ENCODE results near the gene TANGO6. TPM values are rescaled to one million over a fixed set of nuclear protein-coding genes. Genes with fewer than 3 reads are reported as not detected.

Gene TANGO6
- polyA plus RNA-seq, 2 of the 4 experiments (the other 2 are of a cell fraction): 8.1 to 19.5 TPM

GRCh38 chr16:68972013-68972412 lies 128.7 kb downstream of the TANGO6 start:
- peak overlapping the region; percentile 22; the same call in 1 of the 3 replicates for H3K4me2 ChIP-seq
- ChIA-PET CTCF (interaction anchor here (0.5 to 5.0 kb wide), 12 partner anchors 12 to 225 kb away, joined by 3 to 47 read pairs (median 8); partner anchors contain the start of gene HAS3), POLR2A (no interaction called here)
- no peak for TF ChIP-seq CTCF (IDR thresholded peaks at IDR 0.05)
- TF ChIP-seq JUNB (IDR thresholded peaks at IDR 0.05): no peak
- no peak for TF ChIP-seq ZC3H11A (IDR thresholded peaks at IDR 0.05)
- TF ChIP-seq KDM1A (IDR thresholded peaks at IDR 0.05; ENCODE audit: low read depth): no peak
- TF ChIP-seq USF2 (IDR thresholded peaks at IDR 0.05): no peak
- TF ChIP-seq ESRRA (IDR thresholded peaks at IDR 0.05; ENCODE audit: borderline replicate concordance, low read length): no peak
- TF ChIP-seq POLR2A (IDR thresholded peaks at IDR 0.05; ENCODE audit: low read length): no peak
- no peak for TF ChIP-seq POLR2AphosphoS2 (conservative IDR thresholded peaks at IDR 0.05; ENCODE audit: low read length)
- TF ChIP-seq BHLHE40 (IDR thresholded peaks at IDR 0.05; ENCODE audit: low read depth, low read length): no peak
- no peak for TF ChIP-seq MYC (IDR thresholded peaks at IDR 0.05; ENCODE audit: borderline replicate concordance, low read length)
- no peak for TF ChIP-seq EHF (CRISPR knock-in tag; IDR thresholded peaks at IDR 0.05)
- TF ChIP-seq FOSL2 (IDR thresholded peaks at IDR 0.05): no peak
- TF ChIP-seq FOSL2 (CRISPR knock-in tag; IDR thresholded peaks at IDR 0.05): no peak
- TF ChIP-seq EHMT2 (IDR thresholded peaks at IDR 0.05; ENCODE audit: low read depth): no peak
- no peak for TF ChIP-seq JUN (IDR thresholded peaks at IDR 0.05)
- TF ChIP-seq HOXA7 (CRISPR knock-in tag; IDR thresholded peaks at IDR 0.05): no peak
- FAIRE-seq: no peak
- 93% methylated on average over 4 of the region's 4 CpGs for WGBS (ENCODE audit: missing lambda C conversion rate)
- peaks cover 20% of the 10 kb centered on the region for H3K4me1 ChIP-seq
- H3K27ac ChIP-seq: peak overlapping the region; percentile 12 to 62; a peak in 1 of 6 replicates
- no peaks in the 10 kb centered on the region for H3K9me3 ChIP-seq
- no peak for DNase-seq (ENCODE audit: low read depth in 1 of 2, low spot score in 1 of 2)
- no peak overlapping the region for H3K4me3 ChIP-seq
- ATAC-seq: no peak

- peaks cover 20% of the 10 kb centered on the region for H3K4me1 ChIP-seq
- ChIA-PET CTCF (interaction anchor here (0.5 to 5.0 kb wide), 15 partner anchors 10 to 226 kb away, joined by 3 to 47 read pairs (median 5); partner anchors contain the start of gene HAS3), POLR2A (no interaction called here)
- FAIRE-seq (no peak), DNase-seq (ENCODE audit: low read depth in 1 of 2, low spot score in 1 of 2) (peak; percentile 45 to 71), ATAC-seq (peak; percentile 95 to 97)
- H3K4me3 ChIP-seq: no peak overlapping the region
- no peaks in the 10 kb centered on the region for H3K9me3 ChIP-seq
- WGBS (ENCODE audit: missing lambda C conversion rate): 16% methylated on average over 4 of the region's 4 CpGs
- peak overlapping the region; percentile 12 to 62; a peak in 5 of 6 replicates for H3K27ac ChIP-seq
- peak overlapping the region; percentile 22; the same call in 2 of the 3 replicates for H3K4me2 ChIP-seq
- TF ChIP-seq TP53 (CRISPR knock-in tag; IDR thresholded peaks at IDR 0.05): no peak
- TF ChIP-seq CEBPB (IDR thresholded peaks at IDR 0.05): no peak
- no peak for TF ChIP-seq FOSB (CRISPR knock-in tag; IDR thresholded peaks at IDR 0.05)
- no peak for TF ChIP-seq JUNB (IDR thresholded peaks at IDR 0.05)
- TF ChIP-seq ZNF302 (CRISPR knock-in tag; IDR thresholded peaks at IDR 0.05): no peak
- TF ChIP-seq, protein P1, sequence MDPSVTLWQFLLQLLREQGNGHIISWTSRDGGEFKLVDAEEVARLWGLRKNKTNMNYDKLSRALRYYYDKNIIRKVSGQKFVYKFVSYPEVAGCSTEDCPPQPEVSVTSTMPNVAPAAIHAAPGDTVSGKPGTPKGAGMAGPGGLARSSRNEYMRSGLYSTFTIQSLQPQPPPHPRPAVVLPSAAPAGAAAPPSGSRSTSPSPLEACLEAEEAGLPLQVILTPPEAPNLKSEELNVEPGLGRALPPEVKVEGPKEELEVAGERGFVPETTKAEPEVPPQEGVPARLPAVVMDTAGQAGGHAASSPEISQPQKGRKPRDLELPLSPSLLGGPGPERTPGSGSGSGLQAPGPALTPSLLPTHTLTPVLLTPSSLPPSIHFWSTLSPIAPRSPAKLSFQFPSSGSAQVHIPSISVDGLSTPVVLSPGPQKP (IDR thresholded peaks at IDR 0.05; ENCODE audit: low read depth, low read length): no peak
- no peak for TF ChIP-seq ESRRA (IDR thresholded peaks at IDR 0.05; ENCODE audit: borderline replicate concordance, low read length)
- TF ChIP-seq, protein P2, sequence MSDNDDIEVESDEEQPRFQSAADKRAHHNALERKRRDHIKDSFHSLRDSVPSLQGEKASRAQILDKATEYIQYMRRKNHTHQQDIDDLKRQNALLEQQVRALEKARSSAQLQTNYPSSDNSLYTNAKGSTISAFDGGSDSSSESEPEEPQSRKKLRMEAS (IDR thresholded peaks at IDR 0.05): no peak
- peak; percentile 81 for TF ChIP-seq SMC3 (IDR thresholded peaks at IDR 0.05)
- no peak for TF ChIP-seq GATA3 (IDR thresholded peaks at IDR 0.05; ENCODE audit: borderline replicate concordance)
- TF ChIP-seq USF2 (IDR thresholded peaks at IDR 0.05): no peak
- no peak for TF ChIP-seq TFCP2L1 (CRISPR knock-in tag; IDR thresholded peaks at IDR 0.05)
- no peak for TF ChIP-seq HOXB5 (CRISPR knock-in tag; IDR thresholded peaks at IDR 0.05)
- no peak for TF ChIP-seq MAFK (IDR thresholded peaks at IDR 0.05; ENCODE audit: partially characterized antibody)
- TF ChIP-seq, protein P3, sequence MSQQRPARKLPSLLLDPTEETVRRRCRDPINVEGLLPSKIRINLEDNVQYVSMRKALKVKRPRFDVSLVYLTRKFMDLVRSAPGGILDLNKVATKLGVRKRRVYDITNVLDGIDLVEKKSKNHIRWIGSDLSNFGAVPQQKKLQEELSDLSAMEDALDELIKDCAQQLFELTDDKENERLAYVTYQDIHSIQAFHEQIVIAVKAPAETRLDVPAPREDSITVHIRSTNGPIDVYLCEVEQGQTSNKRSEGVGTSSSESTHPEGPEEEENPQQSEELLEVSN (IDR thresholded peaks at IDR 0.05; ENCODE audit: borderline replicate concordance, low read depth): no peak
- peak; percentile 34; the same call in 2 of the 3 replicates for TF ChIP-seq CTCF (IDR thresholded peaks at IDR 0.05)
- TF ChIP-seq EHMT2 (IDR thresholded peaks at IDR 0.05; ENCODE audit: low read depth): no peak
- no peak for TF ChIP-seq EP300 (IDR thresholded peaks at IDR 0.05)
- TF ChIP-seq RAD21 (conservative IDR thresholded peaks at IDR 0.05 in 1 of 2, IDR thresholded peaks at IDR 0.05 in 1 of 2): peak; percentile 52 to 64
Observed at GRCh38 chr16:68972720-68973119, 129.4 kb downstream of the TANGO6 start.
